H9 (cell line): Measurements from ENCODE around the gene ZFP42. TPM values are rescaled to one million over a fixed set of nuclear protein-coding genes. Genes with fewer than 3 reads are reported as not detected.

Experiments used
- DNase-seq: peaks from one replicate; pipeline ENCODE4 v3.0.0-alpha.2; 2017
- H2AFZ ChIP-seq: one replicate; pipeline ENCODE4 v1.6.1; 2013; ENCODE audit warnings: mild to moderate bottlenecking, low read length, control low read depth, moderate library complexity
- H2AK5ac ChIP-seq: 2 replicates; pipeline ENCODE4 v1.6.1; 2013; ENCODE audit warnings: low read length, control low read depth, mixed read lengths; ENCODE audit not compliant: insufficient read length
- H2BK120ac ChIP-seq: one replicate; pipeline ENCODE4 v1.6.1; 2013; ENCODE audit warnings: low read depth, mild to moderate bottlenecking, low read length, control low read depth, inconsistent platforms; ENCODE audit not compliant: poor library complexity, severe bottlenecking
- H2BK12ac ChIP-seq: 2 replicates; pipeline ENCODE4 v1.6.1; 2013; ENCODE audit warnings: low read length, control low read depth, mixed read lengths, low read depth; ENCODE audit not compliant: insufficient read length
- H2BK15ac ChIP-seq: 2 replicates; pipeline ENCODE4 v1.6.1; 2013; ENCODE audit warnings: low read depth, low read length, control low read depth
- H2BK20ac ChIP-seq: one replicate; pipeline ENCODE4 v1.6.1; 2013; ENCODE audit warnings: low read depth, mild to moderate bottlenecking, low read length, control low read depth, inconsistent platforms; ENCODE audit not compliant: poor library complexity, severe bottlenecking
- H2BK5ac ChIP-seq: 2 replicates; pipeline ENCODE4 v1.6.1; 2013; ENCODE audit warnings: low read length, control low read depth, mixed read lengths; ENCODE audit not compliant: insufficient read length
- H3K14ac ChIP-seq: 2 replicates; pipeline ENCODE4 v1.6.1; 2013; ENCODE audit warnings: low read length, control low read depth; ENCODE audit not compliant: insufficient read depth
- H3K18ac ChIP-seq: 2 replicates; pipeline ENCODE4 v1.6.1; 2013; ENCODE audit warnings: low read depth, mild to moderate bottlenecking, mixed read lengths, low read length, control low read depth; ENCODE audit not compliant: insufficient read length
- H3K23ac ChIP-seq: 2 replicates; pipeline ENCODE4 v1.6.1; 2013; ENCODE audit warnings: low read length, control low read depth, mixed read lengths, low read depth; ENCODE audit not compliant: insufficient read length
- H3K23me2 ChIP-seq: 2 replicates; pipeline ENCODE4 v1.6.1; 2013; ENCODE audit warnings: low read depth, mild to moderate bottlenecking, mixed read lengths, low read length, control low read depth; ENCODE audit not compliant: insufficient read length, poor library complexity, severe bottlenecking
- H3K27ac ChIP-seq: 2 replicates; pipeline ENCODE4 v1.5.1; 2013; ENCODE audit warnings: low read length, control low read depth, mixed read lengths, low read depth; ENCODE audit not compliant: insufficient read length
- H3K27me3 ChIP-seq: 2 replicates; pipeline ENCODE4 v1.6.1; 2013; ENCODE audit warnings: low read length, control low read depth, inconsistent platforms; ENCODE audit not compliant: insufficient read depth
- H3K4ac ChIP-seq: 2 replicates; pipeline ENCODE4 v1.6.1; 2013; ENCODE audit warnings: low read depth, mild to moderate bottlenecking, control low read depth, inconsistent platforms, low read length, moderate library complexity
- H3K4me1 ChIP-seq: 2 replicates; pipeline ENCODE4 v1.6.1; 2013; ENCODE audit warnings: low read length, control low read depth, inconsistent platforms; ENCODE audit not compliant: insufficient read depth
- H3K4me2 ChIP-seq: 2 replicates; pipeline ENCODE4 v1.6.1; 2013; ENCODE audit warnings: low read length, control low read depth, mixed read lengths; ENCODE audit not compliant: insufficient read length, insufficient read depth
- H3K56ac ChIP-seq: 2 replicates; pipeline ENCODE4 v1.6.1; 2013; ENCODE audit warnings: low read depth, mild to moderate bottlenecking, mixed read lengths, low read length, control low read depth; ENCODE audit not compliant: insufficient read length
- H3K79me1 ChIP-seq: 2 replicates; pipeline ENCODE4 v1.6.1; 2013; ENCODE audit warnings: low read depth, mild to moderate bottlenecking, moderate library complexity, low read length, control low read depth, inconsistent platforms; ENCODE audit not compliant: insufficient read depth, poor library complexity, severe bottlenecking
- H3K79me2 ChIP-seq: 2 replicates; pipeline ENCODE4 v1.6.1; 2013; ENCODE audit warnings: low read length, control low read depth, inconsistent platforms; ENCODE audit not compliant: insufficient read depth
- H3K9ac ChIP-seq: 2 replicates; pipeline ENCODE4 v1.6.1; 2013; ENCODE audit warnings: low read length, control low read depth, mixed read lengths; ENCODE audit not compliant: insufficient read length; ENCODE audit errors: extremely low read depth
- H3K9me3 ChIP-seq: one replicate; pipeline ENCODE4 v1.6.1; 2013; ENCODE audit warnings: low read depth, low read length, inconsistent platforms; ENCODE audit not compliant: control insufficient read depth
- H3T11ph ChIP-seq: one replicate; pipeline ENCODE4 v1.6.1; 2013; ENCODE audit warnings: mild to moderate bottlenecking, low read length, control low read depth, inconsistent platforms
- H4K20me1 ChIP-seq: one replicate; pipeline ENCODE4 v1.6.1; 2013; ENCODE audit not compliant: control insufficient read depth, insufficient read length, insufficient read depth
- H4K5ac ChIP-seq: 2 replicates; pipeline ENCODE4 v1.6.1; 2013; ENCODE audit warnings: low read depth, mild to moderate bottlenecking, mixed read lengths, low read length, control low read depth; ENCODE audit not compliant: insufficient read length
- H4K8ac ChIP-seq: replicated peaks from 2 replicates; pipeline ENCODE4 v1.6.1; 2013; ENCODE audit warnings: low read length, control low read depth, mixed read lengths, low read depth; ENCODE audit not compliant: insufficient read length
- H4K91ac ChIP-seq: 2 replicates; pipeline ENCODE4 v1.6.1; 2013; ENCODE audit warnings: low read depth, mild to moderate bottlenecking, moderate library complexity, mixed read lengths, low read length, control low read depth; ENCODE audit not compliant: insufficient read length
- H3K27ac Mint-ChIP-seq, 3 experiments: 2 replicates in 2 of 3; 3 replicates in 1 of 3; pipeline ENCODE4 v1.8.0; 2020 to 2021; ENCODE audit warnings: mixed read lengths in 3 of 3, mild to moderate bottlenecking in 1 of 3, moderate library complexity in 1 of 3
- H3K27me3 Mint-ChIP-seq: 2 replicates; pipeline ENCODE4 v1.8.0; 2021; ENCODE audit warnings: low read depth, mild to moderate bottlenecking, moderate library complexity, mixed read lengths
- H3K36me3 Mint-ChIP-seq, 3 experiments: 2 replicates in 2 of 3; 3 replicates in 1 of 3; pipeline ENCODE4 v1.8.0; 2020 to 2021; ENCODE audit warnings: low read depth in 3 of 3, mixed read lengths in 3 of 3; ENCODE audit not compliant: insufficient read depth in 1 of 3
- H3K4me1 Mint-ChIP-seq, 2 experiments: 2 replicates each; pipeline ENCODE4 v1.8.0; 2020; ENCODE audit warnings: mixed read lengths in 2 of 2
- H3K4me3 Mint-ChIP-seq, 2 experiments: 2 replicates in 1 of 2; 3 replicates in 1 of 2; pipeline ENCODE4 v1.8.0; 2020 to 2021; ENCODE audit warnings: mild to moderate bottlenecking in 2 of 2, mixed read lengths in 2 of 2, moderate library complexity in 1 of 2
- H3K9me3 Mint-ChIP-seq, 2 experiments: 2 replicates in 1 of 2; 3 replicates in 1 of 2; pipeline ENCODE4 v1.8.0; 2020; ENCODE audit warnings: mild to moderate bottlenecking in 2 of 2, mixed read lengths in 2 of 2, moderate library complexity in 1 of 2
- WGBS: extraction: QIAGEN DNeasy Blood & Tissue Kit; methylation state at CpG from one replicate; pipeline ENCODE4 v1.1.7; 2013; ENCODE audit warnings: missing lambda C conversion rate, low lambda C conversion rate, mixed read lengths; ENCODE audit not compliant: insufficient read length; ENCODE audit errors: extremely low coverage; 5-methylcytosine and 5-hydroxymethylcytosine counted together
- total RNA-seq: library from RNA; stranded (reverse); gene quantifications from 2 replicates; pipeline ENCODE4 v1.2.1, GENCODE V29; 2021
- TF ChIP-seq, protein P1 (sequence below): fragments of 200-600 bp; sonication (generic); conservative IDR thresholded peaks from 3 replicates; pipeline ENCODE4 v1.8.0; 2021; ENCODE audit warnings: antibody characterized with exemption, mild to moderate bottlenecking

Gene ZFP42
- total RNA-seq, 1 experiment from 2014 or later, result 193 TPM

DNA sequence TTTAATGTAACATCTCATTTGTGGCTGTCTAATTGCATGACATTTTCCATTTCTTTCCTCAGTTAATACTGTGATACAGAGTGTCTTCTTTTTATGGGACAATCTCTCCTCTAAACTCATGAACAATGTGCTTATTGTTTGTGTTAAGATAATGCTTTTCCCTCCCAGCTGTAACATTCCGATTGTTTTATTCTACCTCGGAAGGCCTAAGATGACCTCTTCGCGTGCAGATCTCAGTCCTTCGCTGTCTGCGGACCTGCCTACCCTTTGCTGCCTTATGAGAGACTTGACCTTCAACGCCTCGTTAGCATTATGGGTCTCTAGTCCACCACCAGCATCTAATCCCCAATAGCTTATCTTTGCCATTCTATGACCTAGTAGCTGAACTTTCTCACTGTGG lies 29.8 kb upstream of the ZFP42 start:
- Histone ChIP-seq H3K79me1 (no peaks in the 10 kb centered on the region), H3K4me1 (no peaks in the 10 kb centered on the region), H2AK5ac (no peak overlapping the region), H4K91ac (no peak overlapping the region), H3K27ac (no peak overlapping the region), H4K5ac (no peak overlapping the region), H2BK15ac (no peak overlapping the region), H3K9ac (no peak overlapping the region), H3K27me3 (no peaks in the 10 kb centered on the region), H3K4ac (no peak overlapping the region), H3K79me2 (no peaks in the 10 kb centered on the region), H3K23me2 (no peaks in the 10 kb centered on the region), H3K23ac (no peak overlapping the region), H3K18ac (no peak overlapping the region), H4K8ac (no peak overlapping the region), H2AFZ (no peak overlapping the region), H3K14ac (no peak overlapping the region), H4K20me1 (no peaks in the 10 kb centered on the region), H2BK120ac (no peak overlapping the region), H2BK5ac (no peak overlapping the region), H3K4me2 (no peak overlapping the region), H2BK20ac (no peak overlapping the region), H3T11ph (no peak overlapping the region), H2BK12ac (no peak overlapping the region), H3K9me3 (no peaks in the 10 kb centered on the region), H3K56ac (no peak overlapping the region)
- no peak overlapping the region; a peak in 1 of 7 replicates for H3K27ac Mint-ChIP-seq
- no peak overlapping the region for H3K4me3 Mint-ChIP-seq
- TF ChIP-seq, protein P1, sequence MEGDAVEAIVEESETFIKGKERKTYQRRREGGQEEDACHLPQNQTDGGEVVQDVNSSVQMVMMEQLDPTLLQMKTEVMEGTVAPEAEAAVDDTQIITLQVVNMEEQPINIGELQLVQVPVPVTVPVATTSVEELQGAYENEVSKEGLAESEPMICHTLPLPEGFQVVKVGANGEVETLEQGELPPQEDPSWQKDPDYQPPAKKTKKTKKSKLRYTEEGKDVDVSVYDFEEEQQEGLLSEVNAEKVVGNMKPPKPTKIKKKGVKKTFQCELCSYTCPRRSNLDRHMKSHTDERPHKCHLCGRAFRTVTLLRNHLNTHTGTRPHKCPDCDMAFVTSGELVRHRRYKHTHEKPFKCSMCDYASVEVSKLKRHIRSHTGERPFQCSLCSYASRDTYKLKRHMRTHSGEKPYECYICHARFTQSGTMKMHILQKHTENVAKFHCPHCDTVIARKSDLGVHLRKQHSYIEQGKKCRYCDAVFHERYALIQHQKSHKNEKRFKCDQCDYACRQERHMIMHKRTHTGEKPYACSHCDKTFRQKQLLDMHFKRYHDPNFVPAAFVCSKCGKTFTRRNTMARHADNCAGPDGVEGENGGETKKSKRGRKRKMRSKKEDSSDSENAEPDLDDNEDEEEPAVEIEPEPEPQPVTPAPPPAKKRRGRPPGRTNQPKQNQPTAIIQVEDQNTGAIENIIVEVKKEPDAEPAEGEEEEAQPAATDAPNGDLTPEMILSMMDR, result no peak
- no CpG with 5 or more reads among the region's 8 CpGs for WGBS
- H3K27me3 Mint-ChIP-seq, result no peaks in the 10 kb centered on the region
- no peaks in the 10 kb centered on the region; a peak in 1 of 5 replicates for H3K9me3 Mint-ChIP-seq
- DNase-seq, result no peak
- H3K36me3 Mint-ChIP-seq, result peaks cover 0 to 1% (median 0%) of the 10 kb centered on the region in 3 experiments; a peak in 1 of 7 replicates
- peaks cover 6% of the 10 kb centered on the region in 2 experiments; a peak in 3 of 4 replicates for H3K4me1 Mint-ChIP-seq
